Chondrocyte (in vitro differentiated cells): ENCODE results near the gene HOXA1. TPM values are rescaled to one million over a fixed set of nuclear protein-coding genes. Genes with fewer than 3 reads are reported as not detected.
"Not testable (repeated sequence)": the region's sequence is repeated elsewhere in the genome, so short reads cannot be mapped to it uniquely, and the experiment has no call there.

Experiments used
- DNase-seq: peaks from one replicate; pipeline ENCODE4 v3.0.0; 2021; ENCODE audit warnings: mixed read lengths, low spot score
- H3K27ac Mint-ChIP-seq: one replicate; pipeline ENCODE4 v1.8.0; 2021; ENCODE audit warnings: mild to moderate bottlenecking, moderate library complexity, mixed read lengths; ENCODE audit not compliant: unreplicated experiment
- H3K27me3 Mint-ChIP-seq: 2 replicates; pipeline ENCODE4 v1.8.0; 2021; ENCODE audit warnings: low read depth, mixed read lengths
- H3K36me3 Mint-ChIP-seq: 2 replicates; pipeline ENCODE4 v1.8.0; 2021; ENCODE audit warnings: low read depth, mixed read lengths
- H3K4me1 Mint-ChIP-seq: 2 replicates; pipeline ENCODE4 v1.8.0; 2021; ENCODE audit warnings: low read depth, mild to moderate bottlenecking, mixed read lengths
- H3K4me3 Mint-ChIP-seq: one replicate; pipeline ENCODE4 v1.8.0; 2021; ENCODE audit warnings: mild to moderate bottlenecking, moderate library complexity, mixed read lengths; ENCODE audit not compliant: unreplicated experiment
- H3K9me3 Mint-ChIP-seq: 2 replicates; pipeline ENCODE4 v1.8.0; 2021; ENCODE audit warnings: low read depth, mixed read lengths
- total RNA-seq: library from RNA; stranded (reverse); gene quantifications from 3 replicates; pipeline ENCODE4 v1.2.1, GENCODE V29; 2021
- TF ChIP-seq, protein P1 (sequence below): fragments of 200-600 bp; sonication (generic); IDR thresholded peaks from 2 replicates; pipeline ENCODE4 v1.5.0; 2021; ENCODE audit warnings: antibody characterized with exemption, mild to moderate bottlenecking, moderate library complexity

Gene HOXA1
- total RNA-seq, 1 donor from 2014 or later: 2.9 TPM

- Mint-ChIP-seq H3K4me3 (no peak overlapping the region), H3K9me3 (no peaks in the 10 kb centered on the region), H3K36me3 (no peaks in the 10 kb centered on the region), H3K4me1 (no peaks in the 10 kb centered on the region), H3K27ac (no peak overlapping the region), H3K27me3 (peaks cover 3% of the 10 kb centered on the region)
- no peak for DNase-seq
- TF ChIP-seq, protein P1, sequence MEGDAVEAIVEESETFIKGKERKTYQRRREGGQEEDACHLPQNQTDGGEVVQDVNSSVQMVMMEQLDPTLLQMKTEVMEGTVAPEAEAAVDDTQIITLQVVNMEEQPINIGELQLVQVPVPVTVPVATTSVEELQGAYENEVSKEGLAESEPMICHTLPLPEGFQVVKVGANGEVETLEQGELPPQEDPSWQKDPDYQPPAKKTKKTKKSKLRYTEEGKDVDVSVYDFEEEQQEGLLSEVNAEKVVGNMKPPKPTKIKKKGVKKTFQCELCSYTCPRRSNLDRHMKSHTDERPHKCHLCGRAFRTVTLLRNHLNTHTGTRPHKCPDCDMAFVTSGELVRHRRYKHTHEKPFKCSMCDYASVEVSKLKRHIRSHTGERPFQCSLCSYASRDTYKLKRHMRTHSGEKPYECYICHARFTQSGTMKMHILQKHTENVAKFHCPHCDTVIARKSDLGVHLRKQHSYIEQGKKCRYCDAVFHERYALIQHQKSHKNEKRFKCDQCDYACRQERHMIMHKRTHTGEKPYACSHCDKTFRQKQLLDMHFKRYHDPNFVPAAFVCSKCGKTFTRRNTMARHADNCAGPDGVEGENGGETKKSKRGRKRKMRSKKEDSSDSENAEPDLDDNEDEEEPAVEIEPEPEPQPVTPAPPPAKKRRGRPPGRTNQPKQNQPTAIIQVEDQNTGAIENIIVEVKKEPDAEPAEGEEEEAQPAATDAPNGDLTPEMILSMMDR: no peak
Observed at GRCh38 chr7:27051451-27051850, 44.3 kb downstream of the HOXA1 start.

GRCh38 chr7:27048438-27048837 lies 47.4 kb downstream of the HOXA1 start:
- DNase-seq: no peak
- Mint-ChIP-seq H3K27ac (no peak overlapping the region), H3K27me3 (peaks cover 3% of the 10 kb centered on the region), H3K36me3 (no peaks in the 10 kb centered on the region), H3K9me3 (no peaks in the 10 kb centered on the region), H3K4me3 (no peak overlapping the region), H3K4me1 (no peaks in the 10 kb centered on the region)
- TF ChIP-seq, protein P1: no peak

- no peaks in the 10 kb centered on the region for H3K4me1 Mint-ChIP-seq
- no peaks in the 10 kb centered on the region for H3K36me3 Mint-ChIP-seq
- no peak overlapping the region for H3K4me3 Mint-ChIP-seq
- no peak overlapping the region for H3K27ac Mint-ChIP-seq
- DNase-seq: no peak
- peaks cover 11% of the 10 kb centered on the region for H3K27me3 Mint-ChIP-seq
- no peaks in the 10 kb centered on the region for H3K9me3 Mint-ChIP-seq
- TF ChIP-seq, protein P1: no peak
Observed at GRCh38 chr7:27046854-27047549, 48.8 kb downstream of the HOXA1 start.

DNA sequence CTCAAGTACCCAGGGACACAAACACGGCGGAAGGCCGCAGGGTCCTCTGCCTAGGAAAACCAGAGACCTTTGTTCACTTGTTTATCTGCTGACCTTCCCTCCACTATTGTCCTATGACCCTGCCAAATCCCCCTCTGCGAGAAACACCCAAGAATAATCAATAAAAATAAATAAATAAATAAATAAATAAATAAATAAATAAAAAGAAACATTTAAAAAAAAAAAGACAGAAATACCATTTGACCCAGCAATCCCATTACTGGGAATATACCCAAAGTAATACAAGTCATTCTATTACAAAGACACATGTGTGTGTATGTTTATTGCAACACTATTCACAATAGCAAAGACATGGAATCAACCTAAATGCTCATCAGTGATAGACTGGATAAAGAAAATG lies 49.8 kb downstream of the HOXA1 start:
- not testable (repeated sequence) for H3K4me1 Mint-ChIP-seq, DNase-seq, H3K4me3 Mint-ChIP-seq, H3K27ac Mint-ChIP-seq, H3K9me3 Mint-ChIP-seq, H3K36me3 Mint-ChIP-seq
- peaks cover 14% of the 10 kb centered on the region for H3K27me3 Mint-ChIP-seq

- DNase-seq, H3K27ac Mint-ChIP-seq, H3K4me3 Mint-ChIP-seq, H3K4me1 Mint-ChIP-seq, H3K9me3 Mint-ChIP-seq, H3K36me3 Mint-ChIP-seq: not testable (repeated sequence)
- H3K27me3 Mint-ChIP-seq: peaks cover 14% of the 10 kb centered on the region
Observed at GRCh38 chr7:27045066-27045465, 50.7 kb downstream of the HOXA1 start.

Other genes with a start within 250 kb of the HOXA1 start
- gene SKAP2, start 231.4 kb downstream of the HOXA1 start, total RNA-seq: 4.8 to 10.1 TPM (median 5.8 TPM) in 3 replicates
- gene HOXA2, start 6.7 kb upstream of the HOXA1 start, total RNA-seq: 8.3 to 10.2 TPM in 2 of 3 replicates, not detected in the other
- 0.30 TPM in 1 of 3 replicates, not detected in the others for gene HOXA4, start 34.8 kb upstream of the HOXA1 start, total RNA-seq
- gene HOXA5, start 47.7 kb upstream of the HOXA1 start, total RNA-seq: not detected in 3 replicates
- gene HOXA6, start 51.8 kb upstream of the HOXA1 start, total RNA-seq: not detected in 3 replicates
- gene HOXA3, start 56.6 kb upstream of the HOXA1 start, total RNA-seq: 9.3 to 12.1 TPM in 2 of 3 replicates, not detected in the other
- not detected in 3 replicates for gene HOXA7, start 60.7 kb upstream of the HOXA1 start, total RNA-seq
- not detected in 3 replicates for gene HOXA9, start 69.5 kb upstream of the HOXA1 start, total RNA-seq
- 0.12 to 0.21 TPM in 2 of 3 replicates, not detected in the other for gene HOXA10, start 78.3 kb upstream of the HOXA1 start, total RNA-seq
- gene HOXA11, start 89.2 kb upstream of the HOXA1 start, total RNA-seq: not detected in 3 replicates
- gene HOXA13, start 104.1 kb upstream of the HOXA1 start, total RNA-seq: not detected in 3 replicates
- not detected in 3 replicates for gene EVX1, start 146.8 kb upstream of the HOXA1 start, total RNA-seq